A549 treated with CORT108297 at 1 μM for 4 hours (cell line): Measurements from ENCODE around the gene RGPD8. TPM values are rescaled to one million over a fixed set of nuclear protein-coding genes. Genes with fewer than 3 reads are reported as not detected.

Experiments used
- total RNA-seq: library from RNA; stranded (reverse); fragments of 200-300 nt; extraction: Qiagen RNA extraction; gene quantifications from 5 replicates; pipeline ENCODE4 v1.2.3, GENCODE V29; 2022

The RGPD8 gene
- total RNA-seq: 2.5 to 3.4 TPM (median 3.2 TPM) in 5 replicates

GRCh38 chr2:112433480-112433879, at the start of gene RGPD8:
TSS of gene RGPD8 (minus strand) at chr2:112433645. CDS start at chr2:112433453, 192 bp downstream.

DNA sequence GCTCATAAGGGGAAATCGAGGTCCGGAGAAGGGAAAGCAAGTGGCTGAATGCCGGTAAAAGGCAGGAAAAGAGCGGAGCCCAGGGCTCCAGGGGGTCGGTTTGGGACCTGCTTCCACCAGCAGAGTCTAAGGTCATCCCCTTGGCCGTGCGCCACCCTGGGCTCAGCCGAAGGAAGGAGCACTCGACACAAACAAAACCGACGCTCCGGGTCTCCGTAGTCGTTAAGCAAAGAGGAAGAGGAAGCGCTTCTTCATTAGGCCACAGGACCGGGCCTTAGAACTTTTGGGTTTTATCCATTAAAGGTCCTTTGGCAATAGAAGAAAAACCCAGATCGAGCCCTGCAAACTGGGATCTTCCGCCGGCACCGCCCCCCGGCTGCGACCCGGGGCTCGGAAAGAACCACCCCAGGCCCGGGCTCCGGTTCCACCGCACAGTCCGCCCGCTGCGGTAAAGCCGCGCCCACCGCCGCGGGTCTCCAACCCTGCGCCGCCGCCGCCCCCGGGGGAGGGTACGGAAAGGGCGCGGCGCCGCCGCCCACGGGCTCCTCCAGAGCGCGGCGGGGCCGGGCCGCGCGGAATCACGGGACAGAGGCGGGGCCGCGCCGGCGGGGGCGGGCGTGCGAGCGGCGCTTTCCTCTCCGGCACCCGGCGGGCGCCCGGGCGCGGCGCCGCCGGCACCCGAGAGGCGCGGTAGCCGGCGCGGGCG, 48.2 kb upstream of the RGPD8 start, which contains the start of gene TTL:
TSS of gene TTL (plus strand) at position 629 of the 706 bp plus-strand sequence. CDS start 189 bp downstream, outside the sequence.

Other genes with a start within 250 kb of the RGPD8 start
- gene ZC3H8, start 178.6 kb downstream of the RGPD8 start, total RNA-seq: 12.7 to 17.3 TPM (median 15.1 TPM) in 5 replicates
- 0.14 to 0.73 TPM (median 0.35 TPM) in 5 replicates for gene ZC3H6, start 158.0 kb downstream of the RGPD8 start, total RNA-seq
- gene TTL, start 48.5 kb upstream of the RGPD8 start, total RNA-seq: 34.8 to 41.4 TPM (median 36.7 TPM) in 5 replicates
- gene POLR1B, start 108.8 kb upstream of the RGPD8 start, total RNA-seq: 23.7 to 26.2 TPM (median 25.0 TPM) in 5 replicates
- gene CHCHD5, start 151.0 kb upstream of the RGPD8 start, total RNA-seq: 58.9 to 72.1 TPM (median 64.6 TPM) in 5 replicates
- 126 to 157 TPM (median 136 TPM) in 5 replicates for gene SLC20A1, start 212.3 kb upstream of the RGPD8 start, total RNA-seq